GM19099 (cell line): ENCODE measurements around the gene CCDC110.

Source experiments
- POLR2A ChIP-seq: IDR thresholded peaks from 3 replicates; pipeline ENCODE4 v1.6.1; 2011; ENCODE audit warnings: low read depth; ENCODE audit not compliant: insufficient read length; ENCODE audit errors: extremely low read depth

Gene CCDC110

DNA sequence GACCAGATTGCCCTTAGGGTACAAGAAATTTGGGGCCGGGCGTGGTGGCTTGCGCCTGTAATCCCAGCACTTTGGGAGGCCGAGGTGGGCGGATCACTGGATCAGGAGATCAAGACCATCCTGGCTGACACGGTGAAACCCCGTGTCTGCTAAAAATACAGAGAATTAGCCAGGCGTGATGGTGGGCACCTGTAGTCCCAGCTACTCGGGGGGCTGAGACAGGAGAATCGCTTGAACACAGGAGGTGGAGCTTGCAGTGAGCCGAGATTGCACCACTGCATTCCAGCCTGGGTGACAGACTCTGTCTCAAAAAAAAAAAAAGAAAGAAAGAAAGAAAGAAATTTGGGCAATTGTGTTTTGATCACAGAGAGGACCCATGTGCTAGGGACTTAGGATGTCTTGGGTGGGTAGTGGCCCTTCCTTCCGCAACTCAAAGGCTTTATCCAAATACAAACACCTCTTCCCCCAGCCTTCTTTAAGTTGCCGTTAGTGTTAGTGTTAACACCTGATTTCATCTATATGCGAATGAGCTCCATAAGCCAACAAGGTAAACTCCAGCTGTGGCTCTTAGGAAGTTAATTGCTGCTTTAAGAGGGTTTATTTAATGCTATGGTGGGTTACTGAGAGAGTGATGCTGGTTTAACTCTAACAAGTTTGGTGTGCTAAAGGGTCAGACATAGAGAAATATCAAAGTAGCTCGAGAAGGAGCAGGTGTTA is 8.6 kb upstream of the CCDC110 start:
- no peak for TF ChIP-seq POLR2A

GRCh38 chr4:185479507-185479971 is 8.0 kb upstream of the CCDC110 start:
- no peak for TF ChIP-seq POLR2A

GRCh38 chr4:185473247-185473646 is 1.7 kb upstream of the CCDC110 start:
- TF ChIP-seq POLR2A: no peak

- TF ChIP-seq POLR2A: no peak
Observed at GRCh38 chr4:185472103-185472542, 590 bp upstream of the CCDC110 start.

DNA sequence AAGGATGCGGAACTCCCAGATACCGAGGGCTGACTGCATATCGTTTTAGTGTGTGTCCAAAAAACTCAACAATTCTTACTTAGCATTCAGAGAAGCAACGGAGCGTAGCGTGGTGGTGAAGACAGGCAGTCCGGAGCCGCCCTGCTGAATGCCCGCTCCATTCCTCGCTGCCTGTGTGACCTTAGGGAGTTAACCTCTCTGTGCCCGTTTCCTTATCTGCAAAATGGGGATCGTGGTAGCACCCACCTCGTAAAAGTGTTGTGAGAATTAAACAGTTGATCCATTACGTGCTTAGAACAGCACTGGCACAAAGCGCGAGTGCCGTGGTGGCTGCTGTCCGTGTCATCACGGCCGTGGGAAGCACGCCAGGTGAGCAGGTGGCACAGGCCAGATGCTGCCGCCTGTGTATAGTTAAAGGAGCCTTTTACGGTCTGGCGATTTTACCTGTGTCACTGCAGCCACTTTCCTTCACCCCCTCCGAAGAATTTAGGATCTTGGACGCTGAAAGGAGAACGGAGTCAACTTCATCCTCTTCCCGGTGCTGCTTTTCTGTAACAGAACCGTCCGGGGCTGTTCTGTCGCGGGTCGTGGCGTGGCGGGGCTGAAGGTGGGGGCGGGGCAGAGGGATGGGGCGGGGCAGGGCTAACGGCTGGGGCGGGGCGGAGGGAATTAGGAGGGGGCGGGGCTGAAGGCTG is 885 bp downstream of the CCDC110 start:
- no peak for TF ChIP-seq POLR2A

DNA sequence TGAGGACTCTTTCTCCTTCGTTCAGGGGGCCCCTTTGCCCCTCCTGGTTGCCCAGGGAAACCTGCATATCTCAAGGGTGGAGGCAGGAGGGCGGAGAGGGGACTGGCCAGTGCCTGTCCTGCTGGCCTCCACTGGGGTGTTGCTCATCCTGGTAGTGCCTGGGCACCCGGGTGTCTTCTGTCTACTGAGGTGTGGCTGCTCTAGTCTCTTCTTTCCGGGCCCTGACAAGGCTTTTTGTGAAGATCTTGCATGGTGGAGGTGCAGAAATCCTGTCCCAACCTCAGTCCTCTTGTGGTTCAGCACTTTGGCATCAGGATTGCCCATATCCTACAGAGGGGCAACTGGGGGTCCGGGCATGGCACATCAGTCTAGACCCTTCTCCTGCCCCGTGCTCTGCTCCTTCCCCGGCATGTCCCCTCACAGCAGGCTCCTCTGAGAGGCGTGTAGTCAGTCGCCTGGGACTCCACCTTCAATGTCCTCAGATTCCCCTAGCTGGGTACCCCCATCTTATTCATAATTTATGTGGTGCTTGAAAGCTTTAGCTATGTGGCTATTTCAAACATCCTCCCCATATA is 1.9 kb downstream of the CCDC110 start:
- no peak for TF ChIP-seq POLR2A

- TF ChIP-seq POLR2A: no peak
Observed at GRCh38 chr4:185468999-185469398, 2.5 kb downstream of the CCDC110 start.

GRCh38 chr4:185467991-185468390 is 3.5 kb downstream of the CCDC110 start:
- no peak for TF ChIP-seq POLR2A

- no peak for TF ChIP-seq POLR2A
Observed at GRCh38 chr4:185467101-185467500, 4.4 kb downstream of the CCDC110 start.

DNA sequence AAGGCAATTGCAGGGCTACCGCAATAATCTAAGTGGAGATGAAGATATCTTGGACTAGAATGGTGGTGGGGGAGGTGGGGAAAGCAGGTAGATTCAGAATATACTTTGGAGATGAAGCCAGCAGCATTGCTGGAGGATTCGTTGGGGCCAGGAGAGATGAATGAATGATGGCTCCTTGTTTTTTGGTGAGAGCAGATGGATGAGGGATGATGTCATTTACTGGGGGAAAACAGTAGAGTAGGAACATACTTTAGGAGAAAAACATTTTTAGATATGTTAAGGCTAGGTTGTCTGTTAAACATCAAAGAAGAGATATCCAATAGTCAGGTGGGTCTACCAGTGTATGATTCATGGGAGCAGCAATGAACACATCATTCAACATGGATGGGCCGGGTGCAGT is 5.8 kb downstream of the CCDC110 start:
- no peak for TF ChIP-seq POLR2A

GRCh38 chr4:185464887-185465286 is 6.6 kb downstream of the CCDC110 start:
- no peak for TF ChIP-seq POLR2A

DNA sequence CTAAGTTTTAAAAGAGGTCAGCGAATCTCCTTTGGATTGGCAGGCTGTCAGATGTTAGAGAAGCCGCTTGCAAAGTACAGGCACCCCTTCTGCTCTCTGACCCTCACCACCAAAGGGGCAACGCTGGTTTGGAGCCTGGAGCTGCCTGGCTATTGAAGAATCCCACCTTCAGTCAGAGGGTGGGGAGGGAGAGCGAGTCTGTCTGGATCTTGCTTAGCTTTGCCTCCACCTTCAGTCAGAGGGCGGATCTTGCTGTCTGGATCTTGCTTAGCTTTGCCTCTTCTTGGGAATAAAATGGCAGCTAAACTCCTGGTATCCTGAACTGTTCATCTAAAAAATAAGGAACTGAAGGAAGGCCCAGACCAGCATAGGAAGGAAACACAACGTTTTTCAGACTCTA is 7.3 kb downstream of the CCDC110 start:
- TF ChIP-seq POLR2A: no peak

DNA sequence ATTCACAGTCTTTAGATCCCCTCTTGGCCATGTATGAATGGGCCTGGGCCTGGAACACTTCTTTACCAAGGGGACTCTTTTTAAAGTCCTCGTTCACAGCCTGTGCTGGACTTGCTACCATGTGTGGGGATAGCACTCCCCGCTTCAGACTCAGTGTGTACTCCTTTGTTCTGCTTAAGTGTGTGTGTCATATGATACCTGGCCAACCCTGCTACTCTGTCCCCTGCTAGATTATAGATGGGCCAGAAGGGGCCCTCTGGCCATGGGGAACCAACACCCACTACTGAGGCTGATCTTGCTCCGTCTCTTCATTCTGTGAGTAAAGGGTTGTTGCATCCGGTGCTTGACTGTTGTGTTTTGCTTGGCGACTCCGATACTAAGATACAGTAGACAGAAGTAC is 8.0 kb downstream of the CCDC110 start:
- no peak for TF ChIP-seq POLR2A

DNA sequence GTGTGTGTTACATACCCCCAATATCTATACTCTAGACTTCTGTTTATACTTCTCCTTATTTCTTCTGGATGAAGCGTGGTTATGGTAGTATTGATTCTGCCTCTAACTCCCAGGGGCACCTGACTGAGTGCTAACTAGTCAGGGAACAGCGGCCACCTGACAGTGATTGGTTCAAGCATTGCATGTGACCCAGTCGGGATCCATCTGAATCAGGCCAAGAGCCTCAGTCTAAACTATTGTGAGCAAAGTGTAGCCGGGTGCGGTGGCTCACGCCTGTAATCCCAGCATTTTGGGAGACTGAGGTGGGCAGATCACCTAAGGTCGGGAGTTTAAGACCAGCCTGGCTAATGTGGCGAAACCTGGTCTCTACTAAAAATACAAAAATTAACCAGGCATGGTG is 10.0 kb downstream of the CCDC110 start:
- TF ChIP-seq POLR2A: no peak

- no peak for TF ChIP-seq POLR2A
Observed at GRCh38 chr4:185457136-185457535, 14.4 kb downstream of the CCDC110 start.

DNA sequence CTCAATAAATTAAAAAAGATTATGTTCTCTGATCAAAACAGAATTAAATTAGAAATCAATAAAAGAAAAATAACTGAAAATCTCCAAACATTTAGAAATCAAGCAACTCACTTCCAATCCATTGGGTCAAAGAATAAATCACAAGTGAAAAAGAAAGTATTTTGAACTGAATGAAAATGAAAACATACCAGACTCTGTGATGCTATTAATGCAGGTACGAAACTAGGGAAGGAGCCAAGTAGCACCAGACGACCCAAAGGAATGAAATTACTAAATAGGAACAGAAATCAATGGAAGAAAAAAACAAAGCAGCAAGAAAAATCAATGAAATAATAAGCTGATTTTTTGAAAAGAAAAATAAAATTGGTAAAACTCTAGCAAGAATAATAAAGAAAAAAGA is 15.4 kb downstream of the CCDC110 start:
- no peak for TF ChIP-seq POLR2A

GRCh38 chr4:185445209-185445608 is 26.3 kb downstream of the CCDC110 start:
- TF ChIP-seq POLR2A: no peak

DNA sequence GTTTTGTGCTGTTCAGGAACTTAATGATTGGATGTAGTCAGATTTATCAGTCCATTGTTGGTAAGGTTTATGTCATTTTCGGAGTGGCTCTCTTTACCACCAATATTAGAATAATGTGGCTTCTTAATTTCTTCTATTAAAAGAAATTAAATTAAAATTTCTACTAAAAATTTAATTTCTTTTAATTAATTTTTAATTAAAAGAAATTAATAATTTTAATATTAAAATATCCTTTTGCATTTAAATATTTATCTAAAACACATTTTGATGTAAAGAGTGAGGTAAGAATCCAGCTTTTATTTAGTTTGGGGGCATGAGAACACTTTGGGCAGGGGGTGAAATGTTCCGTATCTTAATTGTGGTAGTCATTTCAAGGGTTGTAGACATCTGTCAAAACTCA is 30.1 kb downstream of the CCDC110 start:
- no peak for TF ChIP-seq POLR2A
